OCI-LY1 (cell line): ENCODE results near the gene DPF1.

Experiments used
- EZH2 ChIP-seq: fragments of 200-600 bp; sonication (generic), shearing (Covaris generic); IDR thresholded peaks from 2 replicates; pipeline ENCODE4 v1.8.0; 2017; ENCODE audit warnings: borderline replicate concordance, mixed run types, mild to moderate bottlenecking, antibody characterized with exemption, low read length, moderate library complexity, mixed read lengths
- TF ChIP-seq, protein P1 (sequence below): fragments of 200-600 bp; sonication (generic), shearing (Covaris generic); IDR thresholded peaks from 2 replicates; pipeline ENCODE4 v1.5.1; 2017; ENCODE audit warnings: mild to moderate bottlenecking, antibody characterized with exemption, low read length, moderate library complexity, mixed read lengths

DNA sequence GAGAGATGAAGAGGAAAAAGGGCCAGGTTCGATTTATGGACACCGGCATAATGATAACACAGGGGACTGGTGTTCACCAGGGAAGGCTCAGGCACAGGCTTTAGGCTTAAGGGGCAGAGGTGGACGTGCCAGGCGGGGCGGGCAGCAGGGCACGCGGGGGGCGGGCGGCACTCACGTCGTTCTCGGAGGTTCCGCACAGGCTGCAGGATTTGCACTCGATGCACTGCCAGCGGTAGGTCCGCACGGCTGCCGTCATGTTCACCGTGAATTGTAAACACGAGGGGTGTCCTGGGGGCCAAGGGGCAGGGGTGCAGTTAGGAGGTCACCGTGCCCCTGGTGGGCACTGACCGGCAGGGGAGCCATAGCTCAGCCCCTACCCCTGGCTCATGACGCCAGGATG is 10.6 kb downstream of the DPF1 start:
- TF ChIP-seq, protein P1, sequence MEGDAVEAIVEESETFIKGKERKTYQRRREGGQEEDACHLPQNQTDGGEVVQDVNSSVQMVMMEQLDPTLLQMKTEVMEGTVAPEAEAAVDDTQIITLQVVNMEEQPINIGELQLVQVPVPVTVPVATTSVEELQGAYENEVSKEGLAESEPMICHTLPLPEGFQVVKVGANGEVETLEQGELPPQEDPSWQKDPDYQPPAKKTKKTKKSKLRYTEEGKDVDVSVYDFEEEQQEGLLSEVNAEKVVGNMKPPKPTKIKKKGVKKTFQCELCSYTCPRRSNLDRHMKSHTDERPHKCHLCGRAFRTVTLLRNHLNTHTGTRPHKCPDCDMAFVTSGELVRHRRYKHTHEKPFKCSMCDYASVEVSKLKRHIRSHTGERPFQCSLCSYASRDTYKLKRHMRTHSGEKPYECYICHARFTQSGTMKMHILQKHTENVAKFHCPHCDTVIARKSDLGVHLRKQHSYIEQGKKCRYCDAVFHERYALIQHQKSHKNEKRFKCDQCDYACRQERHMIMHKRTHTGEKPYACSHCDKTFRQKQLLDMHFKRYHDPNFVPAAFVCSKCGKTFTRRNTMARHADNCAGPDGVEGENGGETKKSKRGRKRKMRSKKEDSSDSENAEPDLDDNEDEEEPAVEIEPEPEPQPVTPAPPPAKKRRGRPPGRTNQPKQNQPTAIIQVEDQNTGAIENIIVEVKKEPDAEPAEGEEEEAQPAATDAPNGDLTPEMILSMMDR = no peak
- TF ChIP-seq EZH2 = no peak
